HEK293 (cell line): Measurements from ENCODE around the gene ALDH8A1.

Experiments
- KLF8 ChIP-seq: fragments of 450-650 bp; formaldehyde crosslinking; IDR thresholded peaks from 2 replicates; pipeline ENCODE4 v1.5.1; 2016; ENCODE audit warnings: missing biosample characterization, missing genetic modification characterization
- MZF1 ChIP-seq: fragments of 450-650 bp; formaldehyde crosslinking; IDR thresholded peaks from 2 replicates; pipeline ENCODE4 v1.5.1; 2017; ENCODE audit warnings: missing biosample characterization, missing genetic modification characterization, borderline replicate concordance
- PATZ1 ChIP-seq: fragments of 450-650 bp; formaldehyde crosslinking; IDR thresholded peaks from 2 replicates; pipeline ENCODE4 v1.5.1; 2016; ENCODE audit warnings: missing biosample characterization, missing genetic modification characterization
- SP2 ChIP-seq: fragments of 450-650 bp; formaldehyde crosslinking; IDR thresholded peaks from 2 replicates; pipeline ENCODE4 v1.5.1; 2016; ENCODE audit warnings: missing biosample characterization, missing genetic modification characterization
- ZNF140 ChIP-seq: fragments of 450-650 bp; formaldehyde crosslinking; IDR thresholded peaks from 2 replicates; pipeline ENCODE4 v1.5.1; 2016; ENCODE audit warnings: missing biosample characterization, missing genetic modification characterization

- TF ChIP-seq PATZ1 (tag by site-specific recombination) (no peak), MZF1 (tag by site-specific recombination) (no peak), KLF8 (no peak), SP2 (no peak), ZNF140 (no peak)
Observed at GRCh38 chr6:134948691-134949090, 1.2 kb downstream of the ALDH8A1 start.
